Sigmoid colon (tissue), 4 donors: ENCODE measurements around the gene YTHDC1.

Source experiments
- CTCF ChIP-seq, 4 experiments: fragments of 450-650 bp in 3 of 4; fragments of 200-600 bp in 1 of 4; IDR thresholded peaks; one replicate each; pipeline ENCODE4 v1.5.1; 2016 to 2019; ENCODE audit warnings: antibody characterized with exemption in 4 of 4, mild to moderate bottlenecking in 3 of 4, moderate library complexity in 2 of 4
- EP300 ChIP-seq, 4 donors: sonication (generic); formaldehyde crosslinking; IDR thresholded peaks; one replicate each; pipeline ENCODE4 v1.6.1; 2017; ENCODE audit warnings: antibody characterized with exemption in 4 of 4

DNA sequence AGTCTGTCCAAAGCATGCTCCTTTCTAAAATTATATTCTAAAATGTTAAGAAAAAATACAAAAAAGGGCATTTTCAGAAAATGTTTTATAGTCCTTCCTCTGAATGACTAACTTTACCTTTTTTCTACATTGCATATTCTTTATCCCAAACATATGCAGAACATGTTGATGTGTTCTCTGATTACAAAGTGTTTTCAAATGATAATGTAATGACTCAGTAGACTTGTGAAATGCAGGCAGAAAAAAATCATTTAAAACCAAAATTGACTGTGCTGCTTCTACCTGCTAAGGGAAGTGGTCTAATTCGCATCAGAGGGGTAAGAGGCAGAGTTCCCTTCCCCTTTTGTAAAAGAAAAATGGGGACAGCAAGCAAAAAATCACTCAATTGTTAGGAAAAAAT lies 22.7 kb upstream of the YTHDC1 start:
- no peak for TF ChIP-seq CTCF (IDR thresholded peaks at IDR 0.05)
- TF ChIP-seq EP300 (IDR thresholded peaks at IDR 0.05), result no peak
